ENCODE data around the gene MAPK1IP1L.
"Not testable (repeated sequence)": the region's sequence is repeated elsewhere in the genome, so short reads cannot be mapped to it uniquely, and the experiment has no call there.

MAPK1IP1L gene

GRCh38 chr14:55051423-55052268, at the start of gene MAPK1IP1L:
TSS of gene MAPK1IP1L (plus strand) at chr14:55051647. CDS start at chr14:55061684, 10,037 bp downstream.
- DNase-seq: peak; percentile 82

- DNase-seq: no peak
These were observed 46.4 kb upstream of the MAPK1IP1L start for GRCh38 chr14:55005071-55005470.

- no peak for DNase-seq
These were observed 36.4 kb upstream of the MAPK1IP1L start for GRCh38 chr14:55015006-55015405.

- DNase-seq: no peak
These were observed 31.4 kb upstream of the MAPK1IP1L start for GRCh38 chr14:55019968-55020554.

GRCh38 chr14:55024365-55024764, 27.1 kb upstream of the MAPK1IP1L start:
- DNase-seq: not testable (repeated sequence)

- no peak for DNase-seq
These were observed 25.5 kb upstream of the MAPK1IP1L start for GRCh38 chr14:55025948-55026347.

GRCh38 chr14:55026441-55026792, 25.0 kb upstream of the MAPK1IP1L start:
- DNase-seq: no peak

- peak; percentile 88 for DNase-seq
These were observed 24.5 kb upstream of the MAPK1IP1L start, which contains the start of the genes SOCS4 and WDHD1 for GRCh38 chr14:55026793-55027561. TSS of gene SOCS4 (plus strand) at chr14:55027236. CDS start at chr14:55043042, 15,806 bp downstream. TSS of gene WDHD1 (minus strand) at chr14:55027099. CDS start at chr14:55026787, 312 bp downstream.

GRCh38 chr14:55028066-55028465, 23.4 kb upstream of the MAPK1IP1L start:
- no peak for DNase-seq

- no peak for DNase-seq
These were observed 23.0 kb upstream of the MAPK1IP1L start for GRCh38 chr14:55028476-55028875.

- DNase-seq: no peak
These were observed 20.3 kb upstream of the MAPK1IP1L start for GRCh38 chr14:55031190-55031589.

GRCh38 chr14:55037995-55038394, 13.5 kb upstream of the MAPK1IP1L start:
- DNase-seq: not testable (repeated sequence)

- no peak for DNase-seq
These were observed 12.7 kb upstream of the MAPK1IP1L start for GRCh38 chr14:55038708-55039107.

GRCh38 chr14:55043528-55043927, 7.9 kb upstream of the MAPK1IP1L start:
- DNase-seq: no peak

GRCh38 chr14:55045087-55045486, 6.4 kb upstream of the MAPK1IP1L start:
- no peak for DNase-seq

- DNase-seq: no peak
These were observed 4.0 kb upstream of the MAPK1IP1L start for GRCh38 chr14:55047301-55048053.

GRCh38 chr14:55048900-55049436, 2.5 kb upstream of the MAPK1IP1L start:
- DNase-seq: no peak

GRCh38 chr14:55051165-55051422, 353 bp upstream of the MAPK1IP1L start:
- DNase-seq: no peak

- DNase-seq: no peak
These were observed 953 bp downstream of the MAPK1IP1L start for GRCh38 chr14:55052269-55052930.

- no peak for DNase-seq
These were observed 1.6 kb downstream of the MAPK1IP1L start for GRCh38 chr14:55053018-55053417.

- no peak for DNase-seq
These were observed 2.1 kb downstream of the MAPK1IP1L start for GRCh38 chr14:55053500-55053899.

- DNase-seq: no peak
These were observed 2.7 kb downstream of the MAPK1IP1L start for GRCh38 chr14:55054098-55054497.

Data from NCI-H1417 treated with DMSO at 0.1 percent for 48 hours (cell line).